HuH-7.5 (cell line): ENCODE measurements around the gene ZKSCAN2.

Source experiments
- DNase-seq: peaks from one replicate; pipeline ENCODE4 v3.0.0; 2011; ENCODE audit warnings: low spot score

Gene ZKSCAN2

GRCh38 chr16:25223964-25224363 is 33.7 kb downstream of the ZKSCAN2 start:
- DNase-seq: no peak

- no peak for DNase-seq
These were observed 34.7 kb downstream of the ZKSCAN2 start for GRCh38 chr16:25222959-25223358.

GRCh38 chr16:25219070-25219737 is 38.4 kb downstream of the ZKSCAN2 start:
- no peak for DNase-seq

- DNase-seq: no peak
These were observed 39.7 kb downstream of the ZKSCAN2 start for GRCh38 chr16:25217921-25218320.

- DNase-seq: no peak
These were observed 40.5 kb downstream of the ZKSCAN2 start for GRCh38 chr16:25217112-25217511.

GRCh38 chr16:25213709-25214397 is 43.8 kb downstream of the ZKSCAN2 start:
- no peak for DNase-seq

GRCh38 chr16:25212636-25213035 is 45.0 kb downstream of the ZKSCAN2 start:
- DNase-seq: no peak

GRCh38 chr16:25210758-25211157 is 46.9 kb downstream of the ZKSCAN2 start:
- DNase-seq: no peak

GRCh38 chr16:25199457-25199856 is 58.2 kb downstream of the ZKSCAN2 start:
- no peak for DNase-seq

- no peak for DNase-seq
These were observed 59.6 kb downstream of the ZKSCAN2 start for GRCh38 chr16:25198021-25198420.

GRCh38 chr16:25194273-25194878 is 63.3 kb downstream of the ZKSCAN2 start:
- DNase-seq: no peak

- DNase-seq: no peak
These were observed 65.5 kb downstream of the ZKSCAN2 start for GRCh38 chr16:25192096-25192495.

GRCh38 chr16:25189305-25189704 is 68.3 kb downstream of the ZKSCAN2 start:
- no peak for DNase-seq

- no peak for DNase-seq
These were observed 70.2 kb downstream of the ZKSCAN2 start for GRCh38 chr16:25187491-25187795.
